ENCODE measurements around the gene WDR45B. TPM values are rescaled to one million over a fixed set of nuclear protein-coding genes. Genes with fewer than 3 reads are reported as not detected.
"Not testable (repeated sequence)": the region's sequence is repeated elsewhere in the genome, so short reads cannot be mapped to it uniquely, and the experiment has no call there.

The WDR45B gene
- total RNA-seq, 1 donor from 2014 or later, result 75.8 TPM

- DNase-seq (ENCODE audit: low spot score, unreplicated experiment), result no peak
- Mint-ChIP-seq H3K4me3 (ENCODE audit: low read depth) (no peak overlapping the region), H3K27me3 (no peaks in the 10 kb centered on the region), H3K9me3 (ENCODE audit: low read depth) (no peaks in the 10 kb centered on the region), H3K36me3 (ENCODE audit: insufficient read depth) (peaks cover 27% of the 10 kb centered on the region), H3K4me1 (ENCODE audit: low read depth) (no peaks in the 10 kb centered on the region), H3K27ac (peak overlapping the region; percentile 71)
- TF ChIP-seq, protein P1, sequence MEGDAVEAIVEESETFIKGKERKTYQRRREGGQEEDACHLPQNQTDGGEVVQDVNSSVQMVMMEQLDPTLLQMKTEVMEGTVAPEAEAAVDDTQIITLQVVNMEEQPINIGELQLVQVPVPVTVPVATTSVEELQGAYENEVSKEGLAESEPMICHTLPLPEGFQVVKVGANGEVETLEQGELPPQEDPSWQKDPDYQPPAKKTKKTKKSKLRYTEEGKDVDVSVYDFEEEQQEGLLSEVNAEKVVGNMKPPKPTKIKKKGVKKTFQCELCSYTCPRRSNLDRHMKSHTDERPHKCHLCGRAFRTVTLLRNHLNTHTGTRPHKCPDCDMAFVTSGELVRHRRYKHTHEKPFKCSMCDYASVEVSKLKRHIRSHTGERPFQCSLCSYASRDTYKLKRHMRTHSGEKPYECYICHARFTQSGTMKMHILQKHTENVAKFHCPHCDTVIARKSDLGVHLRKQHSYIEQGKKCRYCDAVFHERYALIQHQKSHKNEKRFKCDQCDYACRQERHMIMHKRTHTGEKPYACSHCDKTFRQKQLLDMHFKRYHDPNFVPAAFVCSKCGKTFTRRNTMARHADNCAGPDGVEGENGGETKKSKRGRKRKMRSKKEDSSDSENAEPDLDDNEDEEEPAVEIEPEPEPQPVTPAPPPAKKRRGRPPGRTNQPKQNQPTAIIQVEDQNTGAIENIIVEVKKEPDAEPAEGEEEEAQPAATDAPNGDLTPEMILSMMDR (IDR thresholded peaks at IDR 0.05; ENCODE audit: unreplicated experiment), result no peak
Measured at GRCh38 chr17:82586576-82587233, 61.5 kb downstream of the WDR45B start.

DNA sequence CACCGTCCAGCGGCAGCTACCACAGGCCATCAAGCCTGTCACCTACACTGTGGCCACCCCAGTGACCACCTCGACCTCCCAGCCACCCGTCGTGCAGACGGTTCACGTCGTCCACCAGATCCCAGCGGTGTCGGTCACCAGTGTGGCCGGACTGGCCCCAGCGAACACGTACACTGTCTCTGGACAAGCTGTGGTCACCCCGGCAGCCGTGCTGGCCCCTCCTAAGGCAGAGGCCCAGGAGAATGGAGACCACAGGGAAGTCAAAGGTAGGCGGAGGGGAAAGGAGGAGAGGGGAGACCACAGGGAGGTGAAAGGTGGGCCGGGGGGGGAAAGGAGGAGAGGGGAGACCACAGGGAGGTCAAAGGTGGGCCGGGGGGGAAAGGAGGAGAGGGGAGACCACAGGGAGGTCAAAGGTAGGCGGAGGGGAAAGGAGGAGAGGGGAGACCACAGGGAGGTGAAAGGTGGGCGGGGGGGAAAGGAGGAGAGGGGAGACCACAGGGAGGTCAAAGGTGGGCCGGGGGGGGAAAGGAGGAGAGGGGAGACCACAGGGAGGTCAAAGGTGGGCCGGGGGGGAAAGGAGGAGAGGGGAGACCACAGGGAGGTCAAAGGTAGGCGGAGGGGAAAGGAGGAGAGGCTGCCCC, 62.2 kb downstream of the WDR45B start:
- H3K36me3 Mint-ChIP-seq (ENCODE audit: insufficient read depth), result peaks cover 27% of the 10 kb centered on the region
- H3K27ac Mint-ChIP-seq, result not testable (repeated sequence)

DNA sequence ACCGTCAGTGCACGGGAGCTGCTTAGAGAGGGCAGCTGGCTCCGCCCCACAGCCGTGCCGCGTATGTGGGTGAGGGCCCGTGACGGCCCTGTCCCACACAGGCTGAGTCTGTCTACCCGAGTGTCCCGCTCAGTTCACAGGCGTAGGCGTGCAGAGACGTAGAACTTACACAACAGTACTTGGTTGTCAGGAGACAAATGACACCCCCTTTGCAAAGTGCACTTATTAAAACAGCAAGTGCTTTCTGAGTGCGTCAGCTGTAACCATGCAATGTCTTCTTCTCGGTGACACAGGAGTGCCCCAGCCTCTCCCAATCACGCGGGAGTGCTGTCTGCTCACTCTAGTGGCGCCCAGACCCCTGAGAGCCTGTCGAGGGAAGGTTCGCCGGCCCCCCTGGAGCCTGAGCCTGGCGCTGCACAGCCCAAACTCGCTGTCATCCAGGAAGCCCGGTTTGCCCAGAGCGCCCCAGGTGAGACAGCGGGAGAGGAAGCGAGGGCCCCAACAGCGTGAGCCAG, 64.5 kb downstream of the WDR45B start:
- Mint-ChIP-seq H3K27me3 (no peaks in the 10 kb centered on the region), H3K4me3 (ENCODE audit: low read depth) (no peak overlapping the region), H3K36me3 (ENCODE audit: insufficient read depth) (peaks cover 26% of the 10 kb centered on the region), H3K9me3 (ENCODE audit: low read depth) (no peaks in the 10 kb centered on the region), H3K4me1 (ENCODE audit: low read depth) (no peaks in the 10 kb centered on the region), H3K27ac (peak overlapping the region; percentile 41)
- TF ChIP-seq, protein P1 (IDR thresholded peaks at IDR 0.05; ENCODE audit: unreplicated experiment), result no peak
- DNase-seq (ENCODE audit: low spot score, unreplicated experiment), result no peak

More for the DNA sequence above, 62.2 kb downstream of the WDR45B start:
- not testable (repeated sequence) for H3K4me3 Mint-ChIP-seq (ENCODE audit: low read depth); H3K27me3 Mint-ChIP-seq; H3K4me1 Mint-ChIP-seq (ENCODE audit: low read depth); DNase-seq (ENCODE audit: low spot score, unreplicated experiment); H3K9me3 Mint-ChIP-seq (ENCODE audit: low read depth)

GRCh38 chr17:82582709-82583108, 65.5 kb downstream of the WDR45B start:
- Mint-ChIP-seq H3K27me3 (no peaks in the 10 kb centered on the region), H3K4me1 (ENCODE audit: low read depth) (no peaks in the 10 kb centered on the region), H3K36me3 (ENCODE audit: insufficient read depth) (peaks cover 22% of the 10 kb centered on the region), H3K27ac (no peak overlapping the region), H3K4me3 (ENCODE audit: low read depth) (no peak overlapping the region), H3K9me3 (ENCODE audit: low read depth) (no peaks in the 10 kb centered on the region)
- TF ChIP-seq, protein P1 (IDR thresholded peaks at IDR 0.05; ENCODE audit: unreplicated experiment), result no peak
- DNase-seq (ENCODE audit: low spot score, unreplicated experiment), result no peak

DNA sequence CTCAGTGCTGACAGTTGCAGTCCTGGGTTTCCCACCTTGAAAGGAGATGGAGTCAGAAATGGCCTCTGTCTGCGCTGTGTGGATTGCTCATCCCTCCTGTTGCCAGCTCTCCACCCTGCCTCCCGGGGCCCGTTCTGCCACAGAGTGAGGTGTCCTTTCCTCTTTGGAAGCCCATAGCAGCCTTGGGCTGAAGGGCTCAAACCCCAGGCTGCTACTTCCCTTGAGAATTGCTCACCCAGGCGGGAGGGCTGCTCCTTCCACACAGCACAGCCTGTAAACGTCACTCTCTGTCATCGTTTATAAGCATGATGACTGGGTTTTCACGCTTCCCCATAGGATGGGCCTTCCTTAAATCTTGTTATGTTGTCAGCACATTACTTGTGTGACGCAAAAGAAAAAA, 66.0 kb downstream of the WDR45B start:
- Mint-ChIP-seq H3K27ac (no peak overlapping the region), H3K9me3 (ENCODE audit: low read depth) (no peaks in the 10 kb centered on the region), H3K4me1 (ENCODE audit: low read depth) (no peaks in the 10 kb centered on the region), H3K36me3 (ENCODE audit: insufficient read depth) (peaks cover 21% of the 10 kb centered on the region), H3K27me3 (no peaks in the 10 kb centered on the region), H3K4me3 (ENCODE audit: low read depth) (no peak overlapping the region)
- TF ChIP-seq, protein P1 (IDR thresholded peaks at IDR 0.05; ENCODE audit: unreplicated experiment), result no peak
- no peak for DNase-seq (ENCODE audit: low spot score, unreplicated experiment)

DNA sequence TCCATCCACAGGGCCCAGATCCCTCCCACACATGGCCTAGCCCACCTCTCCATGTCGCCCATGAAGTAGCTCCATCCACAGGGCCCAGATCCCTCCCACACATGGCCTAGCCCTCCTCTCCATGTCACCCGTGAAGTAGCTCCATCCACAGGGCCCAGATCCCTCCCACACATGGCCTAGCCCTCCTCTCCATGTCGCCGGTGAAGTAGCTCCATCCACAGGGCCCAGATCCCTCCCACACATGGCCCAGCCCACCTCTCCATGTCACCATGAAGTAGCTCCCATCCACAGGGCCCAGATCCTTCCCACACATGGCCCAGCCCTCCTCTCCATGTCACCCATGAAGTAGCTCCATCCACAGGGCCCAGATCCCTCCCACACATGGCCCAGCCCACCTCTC, 68.3 kb downstream of the WDR45B start:
- peaks cover 15% of the 10 kb centered on the region for H3K36me3 Mint-ChIP-seq (ENCODE audit: insufficient read depth)
- not testable (repeated sequence) for H3K4me3 Mint-ChIP-seq (ENCODE audit: low read depth); H3K9me3 Mint-ChIP-seq (ENCODE audit: low read depth); H3K27ac Mint-ChIP-seq; H3K27me3 Mint-ChIP-seq; H3K4me1 Mint-ChIP-seq (ENCODE audit: low read depth); DNase-seq (ENCODE audit: low spot score, unreplicated experiment)
